ENCODE results near the gene TRIP10. TPM values are rescaled to one million over a fixed set of nuclear protein-coding genes. Genes with fewer than 3 reads are reported as not detected.

Gene TRIP10
- total and polyA plus RNA-seq, 2 of the 13 experiments (the other 11 are each of a cell fraction or from before 2014, with no cell fraction given) = 32.5 to 33.2 TPM

DNA sequence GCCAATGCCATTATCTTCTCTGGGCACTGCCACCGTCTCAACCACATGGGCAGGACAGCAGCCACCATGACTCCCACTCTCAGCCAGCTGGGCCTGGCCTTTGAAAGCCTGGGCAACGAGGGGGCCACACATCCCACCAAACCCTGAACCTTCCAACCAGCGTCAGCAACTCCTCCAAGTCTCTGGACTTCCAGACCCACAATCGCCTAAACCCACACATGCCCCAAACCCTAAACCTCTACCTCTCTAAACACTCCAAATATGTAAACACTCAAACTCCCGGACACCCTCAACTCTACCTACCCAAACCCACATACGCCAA lies 20.0 kb upstream of the TRIP10 start (continued):
- TF ChIP-seq, protein P1, sequence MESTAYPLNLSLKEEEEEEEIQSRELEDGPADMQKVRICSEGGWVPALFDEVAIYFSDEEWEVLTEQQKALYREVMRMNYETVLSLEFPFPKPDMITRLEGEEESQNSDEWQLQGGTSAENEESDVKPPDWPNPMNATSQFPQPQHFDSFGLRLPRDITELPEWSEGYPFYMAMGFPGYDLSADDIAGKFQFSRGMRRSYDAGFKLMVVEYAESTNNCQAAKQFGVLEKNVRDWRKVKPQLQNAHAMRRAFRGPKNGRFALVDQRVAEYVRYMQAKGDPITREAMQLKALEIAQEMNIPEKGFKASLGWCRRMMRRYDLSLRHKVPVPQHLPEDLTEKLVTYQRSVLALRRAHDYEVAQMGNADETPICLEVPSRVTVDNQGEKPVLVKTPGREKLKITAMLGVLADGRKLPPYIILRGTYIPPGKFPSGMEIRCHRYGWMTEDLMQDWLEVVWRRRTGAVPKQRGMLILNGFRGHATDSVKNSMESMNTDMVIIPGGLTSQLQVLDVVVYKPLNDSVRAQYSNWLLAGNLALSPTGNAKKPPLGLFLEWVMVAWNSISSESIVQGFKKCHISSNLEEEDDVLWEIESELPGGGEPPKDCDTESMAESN (CRISPR knock-in tag; conservative IDR thresholded peaks at IDR 0.05) = no peak
- TF ChIP-seq, protein P2, sequence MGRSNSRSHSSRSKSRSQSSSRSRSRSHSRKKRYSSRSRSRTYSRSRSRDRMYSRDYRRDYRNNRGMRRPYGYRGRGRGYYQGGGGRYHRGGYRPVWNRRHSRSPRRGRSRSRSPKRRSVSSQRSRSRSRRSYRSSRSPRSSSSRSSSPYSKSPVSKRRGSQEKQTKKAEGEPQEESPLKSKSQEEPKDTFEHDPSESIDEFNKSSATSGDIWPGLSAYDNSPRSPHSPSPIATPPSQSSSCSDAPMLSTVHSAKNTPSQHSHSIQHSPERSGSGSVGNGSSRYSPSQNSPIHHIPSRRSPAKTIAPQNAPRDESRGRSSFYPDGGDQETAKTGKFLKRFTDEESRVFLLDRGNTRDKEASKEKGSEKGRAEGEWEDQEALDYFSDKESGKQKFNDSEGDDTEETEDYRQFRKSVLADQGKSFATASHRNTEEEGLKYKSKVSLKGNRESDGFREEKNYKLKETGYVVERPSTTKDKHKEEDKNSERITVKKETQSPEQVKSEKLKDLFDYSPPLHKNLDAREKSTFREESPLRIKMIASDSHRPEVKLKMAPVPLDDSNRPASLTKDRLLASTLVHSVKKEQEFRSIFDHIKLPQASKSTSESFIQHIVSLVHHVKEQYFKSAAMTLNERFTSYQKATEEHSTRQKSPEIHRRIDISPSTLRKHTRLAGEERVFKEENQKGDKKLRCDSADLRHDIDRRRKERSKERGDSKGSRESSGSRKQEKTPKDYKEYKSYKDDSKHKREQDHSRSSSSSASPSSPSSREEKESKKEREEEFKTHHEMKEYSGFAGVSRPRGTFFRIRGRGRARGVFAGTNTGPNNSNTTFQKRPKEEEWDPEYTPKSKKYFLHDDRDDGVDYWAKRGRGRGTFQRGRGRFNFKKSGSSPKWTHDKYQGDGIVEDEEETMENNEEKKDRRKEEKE (IDR thresholded peaks at IDR 0.05) = no peak
- 0 out of 2 replicates have a peak, but pooled peaks have one; percentile 35 for TF ChIP-seq ZFX (CRISPR knock-in tag; IDR thresholded peaks at IDR 0.05; ENCODE audit: low read depth)
- TF ChIP-seq, protein P3, sequence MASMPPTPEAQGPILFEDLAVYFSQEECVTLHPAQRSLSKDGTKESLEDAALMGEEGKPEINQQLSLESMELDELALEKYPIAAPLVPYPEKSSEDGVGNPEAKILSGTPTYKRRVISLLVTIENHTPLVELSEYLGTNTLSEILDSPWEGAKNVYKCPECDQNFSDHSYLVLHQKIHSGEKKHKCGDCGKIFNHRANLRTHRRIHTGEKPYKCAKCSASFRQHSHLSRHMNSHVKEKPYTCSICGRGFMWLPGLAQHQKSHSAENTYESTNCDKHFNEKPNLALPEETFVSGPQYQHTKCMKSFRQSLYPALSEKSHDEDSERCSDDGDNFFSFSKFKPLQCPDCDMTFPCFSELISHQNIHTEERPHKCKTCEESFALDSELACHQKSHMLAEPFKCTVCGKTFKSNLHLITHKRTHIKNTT (CRISPR knock-in tag; IDR thresholded peaks at IDR 0.05) = no peak
- no peak for TF ChIP-seq TBX2 (CRISPR knock-in tag; IDR thresholded peaks at IDR 0.05; ENCODE audit: borderline replicate concordance)
- TF ChIP-seq SATB2 (CRISPR knock-in tag; IDR thresholded peaks at IDR 0.05) = peak; percentile 77; the same call in 1 of the 2 replicates
- no peak for TF ChIP-seq TCF7L2 (IDR thresholded peaks at IDR 0.05; ENCODE audit: low read depth, low read length)
- TF ChIP-seq, protein P4, sequence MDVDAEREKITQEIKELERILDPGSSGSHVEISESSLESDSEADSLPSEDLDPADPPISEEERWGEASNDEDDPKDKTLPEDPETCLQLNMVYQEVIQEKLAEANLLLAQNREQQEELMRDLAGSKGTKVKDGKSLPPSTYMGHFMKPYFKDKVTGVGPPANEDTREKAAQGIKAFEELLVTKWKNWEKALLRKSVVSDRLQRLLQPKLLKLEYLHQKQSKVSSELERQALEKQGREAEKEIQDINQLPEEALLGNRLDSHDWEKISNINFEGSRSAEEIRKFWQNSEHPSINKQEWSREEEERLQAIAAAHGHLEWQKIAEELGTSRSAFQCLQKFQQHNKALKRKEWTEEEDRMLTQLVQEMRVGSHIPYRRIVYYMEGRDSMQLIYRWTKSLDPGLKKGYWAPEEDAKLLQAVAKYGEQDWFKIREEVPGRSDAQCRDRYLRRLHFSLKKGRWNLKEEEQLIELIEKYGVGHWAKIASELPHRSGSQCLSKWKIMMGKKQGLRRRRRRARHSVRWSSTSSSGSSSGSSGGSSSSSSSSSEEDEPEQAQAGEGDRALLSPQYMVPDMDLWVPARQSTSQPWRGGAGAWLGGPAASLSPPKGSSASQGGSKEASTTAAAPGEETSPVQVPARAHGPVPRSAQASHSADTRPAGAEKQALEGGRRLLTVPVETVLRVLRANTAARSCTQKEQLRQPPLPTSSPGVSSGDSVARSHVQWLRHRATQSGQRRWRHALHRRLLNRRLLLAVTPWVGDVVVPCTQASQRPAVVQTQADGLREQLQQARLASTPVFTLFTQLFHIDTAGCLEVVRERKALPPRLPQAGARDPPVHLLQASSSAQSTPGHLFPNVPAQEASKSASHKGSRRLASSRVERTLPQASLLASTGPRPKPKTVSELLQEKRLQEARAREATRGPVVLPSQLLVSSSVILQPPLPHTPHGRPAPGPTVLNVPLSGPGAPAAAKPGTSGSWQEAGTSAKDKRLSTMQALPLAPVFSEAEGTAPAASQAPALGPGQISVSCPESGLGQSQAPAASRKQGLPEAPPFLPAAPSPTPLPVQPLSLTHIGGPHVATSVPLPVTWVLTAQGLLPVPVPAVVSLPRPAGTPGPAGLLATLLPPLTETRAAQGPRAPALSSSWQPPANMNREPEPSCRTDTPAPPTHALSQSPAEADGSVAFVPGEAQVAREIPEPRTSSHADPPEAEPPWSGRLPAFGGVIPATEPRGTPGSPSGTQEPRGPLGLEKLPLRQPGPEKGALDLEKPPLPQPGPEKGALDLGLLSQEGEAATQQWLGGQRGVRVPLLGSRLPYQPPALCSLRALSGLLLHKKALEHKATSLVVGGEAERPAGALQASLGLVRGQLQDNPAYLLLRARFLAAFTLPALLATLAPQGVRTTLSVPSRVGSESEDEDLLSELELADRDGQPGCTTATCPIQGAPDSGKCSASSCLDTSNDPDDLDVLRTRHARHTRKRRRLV (CRISPR knock-in tag; IDR thresholded peaks at IDR 0.05) = no peak
- TF ChIP-seq, protein P5, sequence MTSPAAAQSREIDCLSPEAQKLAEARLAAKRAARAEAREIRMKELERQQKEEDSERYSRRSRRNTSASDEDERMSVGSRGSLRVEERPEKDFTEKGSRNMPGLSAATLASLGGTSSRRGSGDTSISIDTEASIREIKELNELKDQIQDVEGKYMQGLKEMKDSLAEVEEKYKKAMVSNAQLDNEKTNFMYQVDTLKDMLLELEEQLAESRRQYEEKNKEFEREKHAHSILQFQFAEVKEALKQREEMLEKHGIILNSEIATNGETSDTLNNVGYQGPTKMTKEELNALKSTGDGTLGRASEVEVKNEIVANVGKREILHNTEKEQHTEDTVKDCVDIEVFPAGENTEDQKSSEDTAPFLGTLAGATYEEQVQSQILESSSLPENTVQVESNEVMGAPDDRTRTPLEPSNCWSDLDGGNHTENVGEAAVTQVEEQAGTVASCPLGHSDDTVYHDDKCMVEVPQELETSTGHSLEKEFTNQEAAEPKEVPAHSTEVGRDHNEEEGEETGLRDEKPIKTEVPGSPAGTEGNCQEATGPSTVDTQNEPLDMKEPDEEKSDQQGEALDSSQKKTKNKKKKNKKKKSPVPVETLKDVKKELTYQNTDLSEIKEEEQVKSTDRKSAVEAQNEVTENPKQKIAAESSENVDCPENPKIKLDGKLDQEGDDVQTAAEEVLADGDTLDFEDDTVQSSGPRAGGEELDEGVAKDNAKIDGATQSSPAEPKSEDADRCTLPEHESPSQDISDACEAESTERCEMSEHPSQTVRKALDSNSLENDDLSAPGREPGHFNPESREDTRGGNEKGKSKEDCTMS (CRISPR knock-in tag; conservative IDR thresholded peaks at IDR 0.05) = no peak
- TF ChIP-seq ZNF468 (CRISPR knock-in tag; IDR thresholded peaks at IDR 0.05) = no peak
- no peak for TF ChIP-seq REL (CRISPR knock-in tag; conservative IDR thresholded peaks at IDR 0.05)
- TF ChIP-seq HMG20A (CRISPR knock-in tag; IDR thresholded peaks at IDR 0.05; ENCODE audit: borderline replicate concordance) = no peak
- TF ChIP-seq ZNF720 (CRISPR knock-in tag; IDR thresholded peaks at IDR 0.05) = no peak
- no peak for TF ChIP-seq AGO1 (IDR thresholded peaks at IDR 0.05; ENCODE audit: low read depth, low read length, poor library complexity, severe bottlenecking)

Data from HepG2 (cell line).